Measurements from ENCODE around the gene USP40. TPM values are rescaled to one million over a fixed set of nuclear protein-coding genes. Genes with fewer than 3 reads are reported as not detected.

USP40 gene
- total and polyA plus RNA-seq, 9 of the 15 experiments (the other 6 are each of a cell fraction or from before 2014, with no cell fraction given) = 5.5 to 15.0 (median 9.3) TPM

GRCh38 chr2:233469261-233470010 is 97.1 kb downstream of the USP40 start:
- ATAC-seq (peak; percentile 82), DNase-seq (ENCODE audit: extremely low read depth in 1 of 4, low spot score in 3 of 4) (peak; percentile 35 to 51 (median 42)), FAIRE-seq (no peak)
- Histone ChIP-seq H4K20me1 (replicated peaks; ENCODE audit: control insufficient read depth, insufficient read depth, low read length) (no peaks in the 10 kb centered on the region), H3K4me3 (no peak overlapping the region), H3K79me2 (ENCODE audit: control insufficient read depth, insufficient read depth, low read length) (no peaks in the 10 kb centered on the region), H3K4me2 (ENCODE audit: insufficient read depth, low read length) (no peak overlapping the region), H3K4me1 (replicated peaks in 1 of 2; ENCODE audit: control insufficient read depth in 2 of 2, insufficient read depth in 2 of 2, low read length in 2 of 2) (peaks cover 4 to 38% of the 10 kb centered on the region in 2 experiments; a peak in 3 of 5 replicates), H3K9me1 (ENCODE audit: control insufficient read depth, insufficient read depth, low read length) (no peaks in the 10 kb centered on the region), H3K9ac (ENCODE audit: insufficient read depth in 1 of 2, low read depth in 2 of 2, low read length in 2 of 2) (peak overlapping the region in 1 of 2 experiments; percentile 77; a peak in 2 of 4 replicates), H3K9me3 (replicated peaks; ENCODE audit: control insufficient read depth, insufficient read depth, low read depth, low read length) (no peaks in the 10 kb centered on the region), H3K36me3 (ENCODE audit: control insufficient read depth, insufficient read depth, low read length) (peaks cover 25% of the 10 kb centered on the region; the same call in 2 of the 3 replicates), H3K27ac (ENCODE audit: extremely low read depth, low read depth, low read length) (no peak overlapping the region), H2AFZ (ENCODE audit: low read depth, low read length) (0 out of 2 replicates have a peak overlapping the region, but pooled peaks have one; percentile 4), H3K27me3 (ENCODE audit: control insufficient read depth in 2 of 2, insufficient read depth in 2 of 2, low read length in 2 of 2) (no peaks in the 10 kb centered on the region)
- 69% methylated on average over 14 of the region's 32 CpGs for WGBS (ENCODE audit: insufficient coverage, low coverage, missing lambda C conversion rate)
- POLR2A ChIA-PET = no interaction called here
- in situ Hi-C loops (cut with MboI) = no loop called here
- CTCF ChIA-PET (ENCODE audit: low intra/inter-chr PET ratio) = no interaction called here
- intact Hi-C loops (cut with micrococcal nuclease) = no loop called here
- BruUV-seq (replicated peaks) = no TSS peak
- TF ChIP-seq MGA (IDR thresholded peaks at IDR 0.05) (peak; percentile 39; the same call in 1 of the 2 replicates), ZNF592 (IDR thresholded peaks at IDR 0.05) (peak; percentile 51; the same call in 1 of the 2 replicates), ZNF124 (CRISPR knock-in tag; IDR thresholded peaks at IDR 0.05) (no peak), TSC22D4 (tag; IDR thresholded peaks at IDR 0.05) (no peak), SAFB2 (IDR thresholded peaks at IDR 0.05; ENCODE audit: borderline replicate concordance, low read depth, low read length, severe bottlenecking) (no peak)
